NCI-H2196 (cell line): Measurements from ENCODE around the gene SMG5.
"Not testable (repeated sequence)": the region's sequence is repeated elsewhere in the genome, so short reads cannot be mapped to it uniquely, and the experiment has no call there.

Experiments used
- DNase-seq: peaks from one replicate; lab custom pipeline; 2025; ENCODE audit not compliant: unreplicated experiment; lab: John Stamatoyannopoulos, UW

The SMG5 gene, protein sequence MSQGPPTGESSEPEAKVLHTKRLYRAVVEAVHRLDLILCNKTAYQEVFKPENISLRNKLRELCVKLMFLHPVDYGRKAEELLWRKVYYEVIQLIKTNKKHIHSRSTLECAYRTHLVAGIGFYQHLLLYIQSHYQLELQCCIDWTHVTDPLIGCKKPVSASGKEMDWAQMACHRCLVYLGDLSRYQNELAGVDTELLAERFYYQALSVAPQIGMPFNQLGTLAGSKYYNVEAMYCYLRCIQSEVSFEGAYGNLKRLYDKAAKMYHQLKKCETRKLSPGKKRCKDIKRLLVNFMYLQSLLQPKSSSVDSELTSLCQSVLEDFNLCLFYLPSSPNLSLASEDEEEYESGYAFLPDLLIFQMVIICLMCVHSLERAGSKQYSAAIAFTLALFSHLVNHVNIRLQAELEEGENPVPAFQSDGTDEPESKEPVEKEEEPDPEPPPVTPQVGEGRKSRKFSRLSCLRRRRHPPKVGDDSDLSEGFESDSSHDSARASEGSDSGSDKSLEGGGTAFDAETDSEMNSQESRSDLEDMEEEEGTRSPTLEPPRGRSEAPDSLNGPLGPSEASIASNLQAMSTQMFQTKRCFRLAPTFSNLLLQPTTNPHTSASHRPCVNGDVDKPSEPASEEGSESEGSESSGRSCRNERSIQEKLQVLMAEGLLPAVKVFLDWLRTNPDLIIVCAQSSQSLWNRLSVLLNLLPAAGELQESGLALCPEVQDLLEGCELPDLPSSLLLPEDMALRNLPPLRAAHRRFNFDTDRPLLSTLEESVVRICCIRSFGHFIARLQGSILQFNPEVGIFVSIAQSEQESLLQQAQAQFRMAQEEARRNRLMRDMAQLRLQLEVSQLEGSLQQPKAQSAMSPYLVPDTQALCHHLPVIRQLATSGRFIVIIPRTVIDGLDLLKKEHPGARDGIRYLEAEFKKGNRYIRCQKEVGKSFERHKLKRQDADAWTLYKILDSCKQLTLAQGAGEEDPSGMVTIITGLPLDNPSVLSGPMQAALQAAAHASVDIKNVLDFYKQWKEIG

DNA sequence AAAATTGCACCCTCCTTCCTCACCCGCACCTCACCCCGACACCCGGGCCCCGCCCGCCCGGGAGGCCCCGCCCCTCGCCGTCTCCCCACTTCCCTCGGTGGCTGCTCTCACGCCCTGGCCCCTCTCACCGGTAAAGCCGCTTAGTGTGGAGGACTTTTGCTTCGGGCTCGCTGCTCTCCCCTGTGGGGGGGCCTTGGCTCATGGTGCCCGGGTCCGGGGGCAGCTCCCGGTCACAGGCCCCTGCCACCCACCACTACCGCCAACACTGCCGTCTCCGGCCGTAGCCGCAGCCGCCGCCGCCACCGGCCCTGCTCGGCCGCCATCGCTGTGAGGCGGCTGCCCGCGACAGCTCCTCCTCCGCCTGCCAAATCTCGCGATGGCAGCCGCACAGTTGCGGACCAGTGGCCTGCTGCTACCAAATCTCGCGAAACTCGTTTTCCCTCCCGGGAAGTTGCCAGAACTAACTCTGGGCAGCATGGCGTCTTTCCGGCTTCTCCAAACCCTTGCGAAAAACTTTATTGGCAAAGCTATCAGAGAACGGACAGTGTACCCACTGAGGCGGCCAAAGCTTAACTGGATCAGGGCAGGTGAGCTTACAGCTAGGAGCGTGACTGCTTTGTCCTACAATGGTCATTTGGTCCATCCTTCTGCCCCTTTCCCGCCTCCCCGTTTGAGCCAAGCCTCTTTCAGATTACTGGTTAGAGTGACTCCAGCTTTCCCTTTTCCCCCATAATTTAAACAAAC is at the start of gene SMG5:
Gene SMG5, minus strand, starts transcription at position 347 of the 744 bp plus-strand sequence. Its CDS starts 145 bp downstream, at position 202.
- DNase-seq: peak; percentile 99

GRCh38 chr1:156323179-156323578 is 40.6 kb upstream of the SMG5 start:
- not testable (repeated sequence) for DNase-seq

DNA sequence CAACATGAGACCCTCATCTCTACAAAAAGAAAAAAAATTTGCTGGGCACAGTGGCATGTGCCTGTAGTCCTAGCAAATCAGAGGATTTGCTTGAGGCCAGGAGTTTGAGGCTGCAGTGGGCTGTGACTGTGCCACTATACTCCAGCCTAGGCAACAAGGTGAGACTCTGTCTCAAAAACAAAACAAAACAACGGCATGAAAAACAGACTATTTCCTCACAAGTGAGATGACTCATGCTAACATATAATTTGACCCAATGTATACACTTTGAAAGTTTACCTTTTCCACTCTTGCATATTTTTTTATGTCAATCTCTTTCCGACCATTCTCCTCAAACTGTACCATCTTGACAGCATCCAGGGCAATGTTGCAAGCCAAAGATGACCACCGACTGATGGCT is 37.9 kb upstream of the SMG5 start:
- no peak for DNase-seq

DNA sequence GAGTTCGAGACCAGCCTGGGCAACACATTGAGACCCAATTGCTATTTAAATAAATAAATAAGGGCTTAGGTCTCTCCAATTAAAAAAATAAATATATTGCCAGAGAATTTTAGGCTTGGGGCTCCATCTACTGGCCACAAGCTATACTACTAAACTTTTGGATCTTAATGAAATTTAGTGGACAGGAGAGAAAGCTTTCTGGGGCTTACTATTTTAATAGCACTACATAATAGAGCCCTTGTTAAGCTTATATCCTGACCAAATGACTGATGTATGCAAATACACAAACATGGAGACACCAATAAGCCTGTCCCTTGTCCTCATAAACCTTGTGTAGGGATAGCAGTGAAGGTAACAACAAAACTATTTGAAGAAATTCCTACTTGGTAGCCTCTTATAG is 37.0 kb upstream of the SMG5 start:
- DNase-seq: peak; percentile 26

- no peak for DNase-seq
Measured at GRCh38 chr1:156316909-156317308, 34.3 kb upstream of the SMG5 start.

GRCh38 chr1:156310962-156311361 is 28.3 kb upstream of the SMG5 start:
- no peak for DNase-seq

DNA sequence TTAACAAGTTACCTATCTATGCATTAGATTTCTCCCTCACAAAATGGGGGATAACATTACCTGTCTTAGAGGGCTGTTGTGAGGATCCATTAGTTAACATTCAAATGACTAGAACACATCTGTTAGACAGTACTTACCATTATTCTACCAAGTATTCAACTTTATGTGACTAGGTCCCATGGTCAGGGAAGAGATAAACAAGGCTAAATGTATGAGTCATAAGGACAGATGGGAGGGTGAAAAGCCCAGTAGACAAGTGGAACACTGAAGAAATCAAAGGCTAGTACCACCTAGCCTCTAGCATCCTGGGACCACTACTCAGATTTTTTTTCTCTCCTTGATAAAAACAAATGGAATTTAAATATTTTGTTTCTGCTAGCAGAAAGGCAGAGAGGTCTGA is 25.5 kb upstream of the SMG5 start:
- no peak for DNase-seq

DNA sequence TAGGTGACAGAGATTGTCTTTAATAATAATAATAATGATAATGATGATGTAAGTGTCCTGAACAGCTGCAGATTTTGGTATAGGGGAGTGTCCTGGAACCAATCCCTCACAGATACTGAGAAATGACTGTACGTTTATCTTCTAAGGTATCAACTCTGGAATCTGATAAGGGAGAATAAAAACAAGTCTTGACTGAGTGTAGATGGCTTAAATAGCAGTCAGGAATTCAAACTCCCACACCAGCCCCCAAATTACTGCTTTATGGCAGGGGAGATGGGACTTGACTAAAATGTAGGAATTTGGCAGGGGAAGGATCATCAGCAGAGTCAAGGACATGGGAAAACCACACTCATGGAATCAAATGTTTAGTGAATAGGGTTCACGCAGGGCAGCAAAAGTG is 22.6 kb upstream of the SMG5 start:
- DNase-seq: no peak

GRCh38 chr1:156303241-156303640 is 20.6 kb upstream of the SMG5 start:
- DNase-seq: no peak

GRCh38 chr1:156298852-156299357 is 16.3 kb upstream of the SMG5 start, which contains the start of gene VHLL:
VHLL (minus strand) TSS chr1:156299307; CDS start chr1:156299189, 118 bp downstream.
- no peak for DNase-seq

GRCh38 chr1:156295391-156295947 is 12.8 kb upstream of the SMG5 start, which contains the start of gene GLMP:
GLMP (minus strand) TSS chr1:156295679; CDS start chr1:156295645, 34 bp downstream.
- DNase-seq: peak; percentile 71

DNA sequence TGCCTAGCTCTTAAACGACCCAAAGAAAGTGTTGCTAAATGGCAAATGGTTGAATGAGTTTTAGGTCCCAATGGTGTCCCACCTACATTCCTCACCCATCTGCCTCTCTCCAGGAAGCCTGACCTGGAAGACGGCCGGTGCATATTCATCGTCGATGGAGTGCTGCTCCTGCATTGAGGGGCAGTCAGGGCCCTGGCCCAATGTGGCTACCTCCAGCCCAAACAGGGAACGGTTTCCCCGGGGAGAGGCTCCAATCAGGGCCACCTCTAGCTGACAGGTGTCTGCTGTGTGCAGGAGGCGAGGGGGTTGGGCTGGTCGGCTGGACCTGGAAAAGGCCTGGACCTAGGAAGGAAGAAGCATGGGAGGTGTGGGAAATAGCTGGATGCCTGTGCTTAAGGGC is 11.3 kb upstream of the SMG5 start:
- DNase-seq: no peak

GRCh38 chr1:156293098-156293434 is 10.4 kb upstream of the SMG5 start:
- DNase-seq: no peak

DNA sequence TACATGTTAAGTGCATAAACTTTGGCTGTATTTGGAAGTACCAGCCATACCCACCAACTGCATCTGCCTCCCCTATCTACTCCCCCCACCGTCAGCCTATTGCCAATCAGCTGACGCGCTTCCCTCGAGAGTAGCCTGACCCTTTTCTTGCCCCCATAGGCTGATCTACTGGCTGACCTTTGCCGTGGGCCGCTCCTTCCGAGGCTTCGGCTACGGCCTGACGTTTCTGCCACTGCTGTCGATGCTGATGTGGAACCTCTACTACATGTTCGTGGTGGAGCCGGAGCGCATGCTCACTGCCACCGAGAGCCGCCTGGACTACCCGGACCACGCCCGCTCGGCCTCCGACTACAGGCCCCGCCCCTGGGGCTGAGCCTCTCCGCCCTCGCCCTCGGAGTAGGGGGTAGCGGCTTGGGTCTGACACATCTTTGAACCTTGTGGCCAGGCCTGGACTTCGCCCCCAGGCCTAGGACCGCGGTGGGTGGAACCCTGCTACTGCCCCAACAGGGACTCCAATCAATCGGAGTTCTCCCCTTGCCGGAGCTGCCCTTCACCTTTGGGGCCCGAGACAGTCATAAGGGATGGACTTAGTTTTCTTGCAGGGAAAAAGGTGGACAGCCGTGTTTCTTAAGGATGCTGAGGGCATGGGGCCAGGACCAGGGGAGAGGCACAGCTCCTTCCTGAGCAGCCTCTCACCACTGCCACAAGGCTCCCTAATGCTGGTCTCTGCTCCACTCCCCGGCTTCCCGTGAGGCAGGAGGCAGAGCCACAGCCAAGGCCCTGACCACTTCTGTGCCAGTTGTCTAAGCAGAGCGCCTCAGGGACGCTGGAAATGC is 8.8 kb upstream of the SMG5 start:
- DNase-seq: peak; percentile 56

- DNase-seq: no peak
Measured at GRCh38 chr1:156289857-156290256, 7.2 kb upstream of the SMG5 start.

GRCh38 chr1:156286061-156286460 is 3.4 kb upstream of the SMG5 start:
- no peak for DNase-seq

DNA sequence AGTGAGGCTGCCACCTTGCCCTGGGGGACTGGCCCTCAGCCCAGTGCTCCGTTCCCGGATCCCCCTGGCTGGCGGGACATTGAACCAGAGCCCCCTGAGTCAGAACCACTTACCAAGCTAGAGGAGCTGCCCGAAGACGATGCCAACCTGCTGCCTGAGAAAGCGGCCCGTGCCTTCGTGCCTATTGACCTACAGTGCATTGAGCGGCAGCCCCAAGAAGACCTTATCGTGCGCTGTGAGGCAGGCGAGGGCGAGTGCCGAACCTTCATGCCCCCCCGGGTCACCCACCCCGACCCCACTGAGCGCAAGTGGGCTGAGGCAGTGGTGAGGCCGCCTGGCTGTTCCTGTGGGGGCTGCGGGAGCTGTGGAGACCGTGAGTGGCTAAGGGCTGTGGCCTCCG is 2.8 kb upstream of the SMG5 start:
- no peak for DNase-seq

GRCh38 chr1:156284757-156285156 is 2.1 kb upstream of the SMG5 start:
- no peak for DNase-seq

GRCh38 chr1:156284112-156284511 is 1.5 kb upstream of the SMG5 start, which contains the start of gene TMEM79:
TMEM79 (plus strand) TSS chr1:156284325; CDS start chr1:156285227, 902 bp downstream.
- DNase-seq: no peak
